K562 (cell line): ENCODE data around the gene ACOT4. TPM values are rescaled to one million over a fixed set of nuclear protein-coding genes. Genes with fewer than 3 reads are reported as not detected.

ENCODE experiments used
- CCAR2 ChIP-seq: fragments of 200-400 bp; formaldehyde crosslinking; IDR thresholded peaks from 2 replicates; pipeline ENCODE4 v1.6.1; 2017; ENCODE audit warnings: mild to moderate bottlenecking, low read depth, low read length
- PHTF2 ChIP-seq: fragments of 250-450 bp; sonication (Bioruptor Pico); IDR thresholded peaks from 2 replicates; pipeline ENCODE4 v1.5.0; 2021; ENCODE audit warnings: mild to moderate bottlenecking
- RBBP5 ChIP-seq: fragments of 200-600 bp; sonication (generic); IDR thresholded peaks from 2 replicates; pipeline ENCODE4 v1.6.1; 2012; ENCODE audit warnings: borderline replicate concordance, mild to moderate bottlenecking, low read length, control low read depth, inconsistent platforms; ENCODE audit not compliant: insufficient read depth, poor library complexity, severe bottlenecking
- ZBTB8A ChIP-seq: fragments of 450-650 bp; IDR thresholded peaks from 2 replicates; pipeline ENCODE4 v1.6.1; 2018; ENCODE audit warnings: mild to moderate bottlenecking, moderate library complexity; ENCODE audit not compliant: partially characterized antibody
- polyA plus RNA-seq, 8 experiments: library from polyadenylated mRNA; depleted of rRNA in 4 of 8; stranded (reverse) in 5 of 8; unstranded in 3 of 8; fragments of >200 nt; fragmentation: Nextera tagmentation in 2 of 8; fragmentation: Illumina TruSeq in 1 of 8; extraction: Ambion mirVana in 2 of 8; extraction: Trizol in 1 of 8; gene quantifications; 2 replicates each; pipeline versions ENCODE4 v1.2.1 to v1.2.3, GENCODE V29; 2011 to 2014; ENCODE audit warnings: inconsistent platforms in 1 of 8, missing spikeins in 1 of 8
- total RNA-seq, 7 experiments: library from RNA; depleted of rRNA in 6 of 7; stranded (reverse); fragments of >200 nt in 6 of 7; fragmentation: Illumina TruSeq in 2 of 7; extraction: Trizol in 2 of 7; gene quantifications; 2 replicates each; pipeline versions ENCODE4 v1.2.1 to v1.2.3, GENCODE V29; 2011 to 2021; ENCODE audit warnings: low replicate concordance in 1 of 7
- TF ChIP-seq, protein P1 (sequence below): sonication (generic); formaldehyde crosslinking; IDR thresholded peaks from 2 replicates; pipeline ENCODE4 v1.8.0; 2023; ENCODE audit warnings: missing genetic modification reagents, mild to moderate bottlenecking, borderline replicate concordance
- TF ChIP-seq, protein P2 (sequence below), 2 experiments: fragments of 450-650 bp; IDR thresholded peaks; 2 replicates each; pipeline ENCODE4 v1.6.1; 2018; ENCODE audit warnings: mild to moderate bottlenecking in 2 of 2, low read depth in 1 of 2; ENCODE audit not compliant: partially characterized antibody in 2 of 2
- TF ChIP-seq, protein P3 (sequence below): fragments of 250-450 bp; sonication (Bioruptor Pico); IDR thresholded peaks from 2 replicates; pipeline ENCODE4 v1.5.0; 2021
- TF ChIP-seq, protein P4 (sequence below): sonication (generic); formaldehyde crosslinking; IDR thresholded peaks from 2 replicates; pipeline ENCODE4 v1.4.0; 2020; ENCODE audit warnings: mild to moderate bottlenecking, missing genetic modification reagents
- TF ChIP-seq, protein P5 (sequence below), 2 experiments: IDR thresholded peaks; 2 replicates each; pipeline ENCODE4 v1.6.1; 2012; ENCODE audit warnings: improper control_type of control experiment in 2 of 2, low read depth in 2 of 2, low read length in 2 of 2, borderline replicate concordance in 1 of 2

Gene ACOT4
- total and polyA plus RNA-seq, 9 of the 15 experiments (the other 6 are each of a cell fraction or from before 2014, with no cell fraction given) = not detected

DNA sequence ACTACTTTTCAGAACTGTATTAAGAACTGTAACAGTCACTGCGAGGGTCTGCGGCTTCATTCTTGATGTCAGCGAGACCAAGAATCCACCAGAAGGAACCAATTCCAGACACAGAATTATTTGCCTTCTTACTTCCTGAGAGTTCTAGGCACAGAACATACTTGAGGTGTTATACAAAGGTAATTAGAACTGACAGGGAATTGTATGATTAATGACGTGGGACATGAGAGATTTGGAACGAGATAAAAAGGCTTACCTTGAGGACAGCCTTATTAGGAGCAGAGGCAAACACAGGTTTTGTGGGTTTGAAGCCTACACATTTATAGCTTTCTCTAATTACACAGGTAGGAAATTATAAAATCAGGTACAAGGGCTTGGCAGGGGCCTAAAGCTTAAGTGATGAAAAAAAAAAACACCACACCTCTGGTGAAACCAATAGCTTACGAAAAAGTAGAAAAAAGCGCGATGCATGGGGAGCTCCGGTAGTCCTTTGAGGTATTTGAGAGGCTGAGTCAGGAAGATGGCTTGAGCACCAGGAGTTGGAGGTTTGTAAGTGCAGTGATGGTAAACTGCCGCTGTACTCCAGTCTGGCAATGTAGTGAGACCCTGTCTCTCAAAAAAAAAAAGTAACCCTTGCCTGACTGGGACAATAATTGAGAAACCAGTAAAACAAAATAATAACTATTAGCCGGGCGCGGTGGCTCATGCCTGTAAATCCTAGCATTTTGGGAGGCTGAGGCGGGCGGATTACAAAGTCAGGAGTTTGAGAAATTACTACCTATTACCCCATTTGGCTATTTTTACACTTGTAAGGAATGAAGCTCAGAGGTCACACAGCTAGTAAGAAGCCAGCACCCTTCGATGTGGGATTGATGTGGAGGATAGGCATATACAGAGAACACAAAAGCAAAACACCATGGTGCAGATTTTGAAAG lies 23.5 kb upstream of the ACOT4 start (continued):
- TF ChIP-seq, protein P1, sequence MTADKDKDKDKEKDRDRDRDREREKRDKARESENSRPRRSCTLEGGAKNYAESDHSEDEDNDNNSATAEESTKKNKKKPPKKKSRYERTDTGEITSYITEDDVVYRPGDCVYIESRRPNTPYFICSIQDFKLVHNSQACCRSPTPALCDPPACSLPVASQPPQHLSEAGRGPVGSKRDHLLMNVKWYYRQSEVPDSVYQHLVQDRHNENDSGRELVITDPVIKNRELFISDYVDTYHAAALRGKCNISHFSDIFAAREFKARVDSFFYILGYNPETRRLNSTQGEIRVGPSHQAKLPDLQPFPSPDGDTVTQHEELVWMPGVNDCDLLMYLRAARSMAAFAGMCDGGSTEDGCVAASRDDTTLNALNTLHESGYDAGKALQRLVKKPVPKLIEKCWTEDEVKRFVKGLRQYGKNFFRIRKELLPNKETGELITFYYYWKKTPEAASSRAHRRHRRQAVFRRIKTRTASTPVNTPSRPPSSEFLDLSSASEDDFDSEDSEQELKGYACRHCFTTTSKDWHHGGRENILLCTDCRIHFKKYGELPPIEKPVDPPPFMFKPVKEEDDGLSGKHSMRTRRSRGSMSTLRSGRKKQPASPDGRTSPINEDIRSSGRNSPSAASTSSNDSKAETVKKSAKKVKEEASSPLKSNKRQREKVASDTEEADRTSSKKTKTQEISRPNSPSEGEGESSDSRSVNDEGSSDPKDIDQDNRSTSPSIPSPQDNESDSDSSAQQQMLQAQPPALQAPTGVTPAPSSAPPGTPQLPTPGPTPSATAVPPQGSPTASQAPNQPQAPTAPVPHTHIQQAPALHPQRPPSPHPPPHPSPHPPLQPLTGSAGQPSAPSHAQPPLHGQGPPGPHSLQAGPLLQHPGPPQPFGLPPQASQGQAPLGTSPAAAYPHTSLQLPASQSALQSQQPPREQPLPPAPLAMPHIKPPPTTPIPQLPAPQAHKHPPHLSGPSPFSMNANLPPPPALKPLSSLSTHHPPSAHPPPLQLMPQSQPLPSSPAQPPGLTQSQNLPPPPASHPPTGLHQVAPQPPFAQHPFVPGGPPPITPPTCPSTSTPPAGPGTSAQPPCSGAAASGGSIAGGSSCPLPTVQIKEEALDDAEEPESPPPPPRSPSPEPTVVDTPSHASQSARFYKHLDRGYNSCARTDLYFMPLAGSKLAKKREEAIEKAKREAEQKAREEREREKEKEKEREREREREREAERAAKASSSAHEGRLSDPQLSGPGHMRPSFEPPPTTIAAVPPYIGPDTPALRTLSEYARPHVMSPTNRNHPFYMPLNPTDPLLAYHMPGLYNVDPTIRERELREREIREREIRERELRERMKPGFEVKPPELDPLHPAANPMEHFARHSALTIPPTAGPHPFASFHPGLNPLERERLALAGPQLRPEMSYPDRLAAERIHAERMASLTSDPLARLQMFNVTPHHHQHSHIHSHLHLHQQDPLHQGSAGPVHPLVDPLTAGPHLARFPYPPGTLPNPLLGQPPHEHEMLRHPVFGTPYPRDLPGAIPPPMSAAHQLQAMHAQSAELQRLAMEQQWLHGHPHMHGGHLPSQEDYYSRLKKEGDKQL (CRISPR knock-in tag) = no peak
- TF ChIP-seq RBBP5 = no peak
- no peak for TF ChIP-seq ZBTB8A
- no peak for TF ChIP-seq CCAR2
- TF ChIP-seq, protein P2, sequence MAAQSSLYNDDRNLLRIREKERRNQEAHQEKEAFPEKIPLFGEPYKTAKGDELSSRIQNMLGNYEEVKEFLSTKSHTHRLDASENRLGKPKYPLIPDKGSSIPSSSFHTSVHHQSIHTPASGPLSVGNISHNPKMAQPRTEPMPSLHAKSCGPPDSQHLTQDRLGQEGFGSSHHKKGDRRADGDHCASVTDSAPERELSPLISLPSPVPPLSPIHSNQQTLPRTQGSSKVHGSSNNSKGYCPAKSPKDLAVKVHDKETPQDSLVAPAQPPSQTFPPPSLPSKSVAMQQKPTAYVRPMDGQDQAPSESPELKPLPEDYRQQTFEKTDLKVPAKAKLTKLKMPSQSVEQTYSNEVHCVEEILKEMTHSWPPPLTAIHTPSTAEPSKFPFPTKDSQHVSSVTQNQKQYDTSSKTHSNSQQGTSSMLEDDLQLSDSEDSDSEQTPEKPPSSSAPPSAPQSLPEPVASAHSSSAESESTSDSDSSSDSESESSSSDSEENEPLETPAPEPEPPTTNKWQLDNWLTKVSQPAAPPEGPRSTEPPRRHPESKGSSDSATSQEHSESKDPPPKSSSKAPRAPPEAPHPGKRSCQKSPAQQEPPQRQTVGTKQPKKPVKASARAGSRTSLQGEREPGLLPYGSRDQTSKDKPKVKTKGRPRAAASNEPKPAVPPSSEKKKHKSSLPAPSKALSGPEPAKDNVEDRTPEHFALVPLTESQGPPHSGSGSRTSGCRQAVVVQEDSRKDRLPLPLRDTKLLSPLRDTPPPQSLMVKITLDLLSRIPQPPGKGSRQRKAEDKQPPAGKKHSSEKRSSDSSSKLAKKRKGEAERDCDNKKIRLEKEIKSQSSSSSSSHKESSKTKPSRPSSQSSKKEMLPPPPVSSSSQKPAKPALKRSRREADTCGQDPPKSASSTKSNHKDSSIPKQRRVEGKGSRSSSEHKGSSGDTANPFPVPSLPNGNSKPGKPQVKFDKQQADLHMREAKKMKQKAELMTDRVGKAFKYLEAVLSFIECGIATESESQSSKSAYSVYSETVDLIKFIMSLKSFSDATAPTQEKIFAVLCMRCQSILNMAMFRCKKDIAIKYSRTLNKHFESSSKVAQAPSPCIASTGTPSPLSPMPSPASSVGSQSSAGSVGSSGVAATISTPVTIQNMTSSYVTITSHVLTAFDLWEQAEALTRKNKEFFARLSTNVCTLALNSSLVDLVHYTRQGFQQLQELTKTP (IDR thresholded peaks at IDR 0.05; ENCODE audit: low read depth in 1 of 2, partially characterized antibody in 2 of 2) = no peak
- TF ChIP-seq, protein P3, sequence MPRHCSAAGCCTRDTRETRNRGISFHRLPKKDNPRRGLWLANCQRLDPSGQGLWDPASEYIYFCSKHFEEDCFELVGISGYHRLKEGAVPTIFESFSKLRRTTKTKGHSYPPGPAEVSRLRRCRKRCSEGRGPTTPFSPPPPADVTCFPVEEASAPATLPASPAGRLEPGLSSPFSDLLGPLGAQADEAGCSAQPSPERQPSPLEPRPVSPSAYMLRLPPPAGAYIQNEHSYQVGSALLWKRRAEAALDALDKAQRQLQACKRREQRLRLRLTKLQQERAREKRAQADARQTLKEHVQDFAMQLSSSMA (CRISPR knock-in tag) = no peak
- TF ChIP-seq, protein P4, sequence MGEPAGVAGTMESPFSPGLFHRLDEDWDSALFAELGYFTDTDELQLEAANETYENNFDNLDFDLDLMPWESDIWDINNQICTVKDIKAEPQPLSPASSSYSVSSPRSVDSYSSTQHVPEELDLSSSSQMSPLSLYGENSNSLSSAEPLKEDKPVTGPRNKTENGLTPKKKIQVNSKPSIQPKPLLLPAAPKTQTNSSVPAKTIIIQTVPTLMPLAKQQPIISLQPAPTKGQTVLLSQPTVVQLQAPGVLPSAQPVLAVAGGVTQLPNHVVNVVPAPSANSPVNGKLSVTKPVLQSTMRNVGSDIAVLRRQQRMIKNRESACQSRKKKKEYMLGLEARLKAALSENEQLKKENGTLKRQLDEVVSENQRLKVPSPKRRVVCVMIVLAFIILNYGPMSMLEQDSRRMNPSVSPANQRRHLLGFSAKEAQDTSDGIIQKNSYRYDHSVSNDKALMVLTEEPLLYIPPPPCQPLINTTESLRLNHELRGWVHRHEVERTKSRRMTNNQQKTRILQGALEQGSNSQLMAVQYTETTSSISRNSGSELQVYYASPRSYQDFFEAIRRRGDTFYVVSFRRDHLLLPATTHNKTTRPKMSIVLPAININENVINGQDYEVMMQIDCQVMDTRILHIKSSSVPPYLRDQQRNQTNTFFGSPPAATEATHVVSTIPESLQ (CRISPR knock-in tag) = no peak
- TF ChIP-seq PHTF2 (CRISPR knock-in tag) = no peak
- TF ChIP-seq, protein P5, sequence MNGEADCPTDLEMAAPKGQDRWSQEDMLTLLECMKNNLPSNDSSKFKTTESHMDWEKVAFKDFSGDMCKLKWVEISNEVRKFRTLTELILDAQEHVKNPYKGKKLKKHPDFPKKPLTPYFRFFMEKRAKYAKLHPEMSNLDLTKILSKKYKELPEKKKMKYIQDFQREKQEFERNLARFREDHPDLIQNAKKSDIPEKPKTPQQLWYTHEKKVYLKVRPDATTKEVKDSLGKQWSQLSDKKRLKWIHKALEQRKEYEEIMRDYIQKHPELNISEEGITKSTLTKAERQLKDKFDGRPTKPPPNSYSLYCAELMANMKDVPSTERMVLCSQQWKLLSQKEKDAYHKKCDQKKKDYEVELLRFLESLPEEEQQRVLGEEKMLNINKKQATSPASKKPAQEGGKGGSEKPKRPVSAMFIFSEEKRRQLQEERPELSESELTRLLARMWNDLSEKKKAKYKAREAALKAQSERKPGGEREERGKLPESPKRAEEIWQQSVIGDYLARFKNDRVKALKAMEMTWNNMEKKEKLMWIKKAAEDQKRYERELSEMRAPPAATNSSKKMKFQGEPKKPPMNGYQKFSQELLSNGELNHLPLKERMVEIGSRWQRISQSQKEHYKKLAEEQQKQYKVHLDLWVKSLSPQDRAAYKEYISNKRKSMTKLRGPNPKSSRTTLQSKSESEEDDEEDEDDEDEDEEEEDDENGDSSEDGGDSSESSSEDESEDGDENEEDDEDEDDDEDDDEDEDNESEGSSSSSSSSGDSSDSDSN (IDR thresholded peaks at IDR 0.05; ENCODE audit: borderline replicate concordance in 1 of 2, low read depth in 2 of 2, low read length in 2 of 2) = no peak
